SJCRH30 (cell line): ENCODE results near the gene CRYAA. TPM values are rescaled to one million over a fixed set of nuclear protein-coding genes. Genes with fewer than 3 reads are reported as not detected.

Source experiments
- DNase-seq, 2 experiments: peaks; one replicate each; pipeline ENCODE4 v3.0.0-alpha.2; 2015 to 2020
- H3K27ac ChIP-seq: fragments of 250-450 bp; sonication (Bioruptor Pico); 2 replicates; pipeline ENCODE4 v1.5.1; 2020; ENCODE audit warnings: mild to moderate bottlenecking, moderate library complexity
- H3K27me3 ChIP-seq: fragments of 250-450 bp; sonication (Bioruptor Pico); 2 replicates; pipeline ENCODE4 v1.5.1; 2020; ENCODE audit warnings: mild to moderate bottlenecking, moderate library complexity
- H3K36me3 ChIP-seq: fragments of 250-450 bp; sonication (Bioruptor Pico); 2 replicates; pipeline ENCODE4 v1.5.1; 2020; ENCODE audit warnings: mild to moderate bottlenecking, moderate library complexity
- H3K4me1 ChIP-seq: fragments of 250-450 bp; sonication (Bioruptor Pico); 2 replicates; pipeline ENCODE4 v1.5.1; 2020; ENCODE audit warnings: mild to moderate bottlenecking, moderate library complexity
- H3K4me3 ChIP-seq: fragments of 250-450 bp; sonication (Bioruptor Pico); 2 replicates; pipeline ENCODE4 v1.5.1; 2020; ENCODE audit warnings: mild to moderate bottlenecking, moderate library complexity
- H3K9me3 ChIP-seq: fragments of 250-450 bp; sonication (Bioruptor Pico); replicated peaks from 2 replicates; pipeline ENCODE4 v1.5.1; 2020; ENCODE audit warnings: mild to moderate bottlenecking, moderate library complexity
- total RNA-seq: library from RNA; depleted of rRNA; stranded (reverse); fragments of >200 nt; shearing (Covaris generic); gene quantifications from 2 replicates; pipeline ENCODE4 v1.2.3, GENCODE V29; 2014; rRNA removed

The CRYAA gene
- total RNA-seq, 1 experiment from 2014 or later: not detected

GRCh38 chr21:43206231-43207042, 37.6 kb downstream of the CRYAA start:
- DNase-seq: no peak
- H3K9me3 ChIP-seq: peaks cover 6% of the 10 kb centered on the region
- H3K36me3 ChIP-seq: no peaks in the 10 kb centered on the region
- no peaks in the 10 kb centered on the region for H3K4me1 ChIP-seq
- H3K27me3 ChIP-seq: no peaks in the 10 kb centered on the region
- no peak overlapping the region for H3K4me3 ChIP-seq
- H3K27ac ChIP-seq: no peak overlapping the region

DNA sequence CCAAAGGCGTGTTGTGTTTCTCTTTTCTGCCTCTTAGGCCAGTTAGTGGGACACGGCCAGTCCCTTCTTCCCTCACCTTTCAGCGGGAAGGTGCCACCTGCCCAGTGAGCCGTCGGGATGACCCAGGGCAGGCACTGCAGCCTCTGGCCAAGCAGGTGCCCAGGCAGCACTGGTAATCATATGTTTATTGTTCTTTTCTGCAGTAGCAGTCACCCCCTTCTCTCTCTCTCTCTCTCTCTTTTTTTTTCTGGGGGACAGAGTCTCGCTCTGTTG, 38.2 kb downstream of the CRYAA start:
- Histone ChIP-seq H3K4me3 (no peak overlapping the region), H3K9me3 (peaks cover under 1% of the 10 kb centered on the region; the same call in 1 of the 2 replicates), H3K27ac (no peak overlapping the region), H3K36me3 (no peaks in the 10 kb centered on the region), H3K4me1 (no peaks in the 10 kb centered on the region), H3K27me3 (no peaks in the 10 kb centered on the region)
- no peak for DNase-seq

- no peak for DNase-seq
- H3K36me3 ChIP-seq: no peaks in the 10 kb centered on the region
- no peaks in the 10 kb centered on the region for H3K27me3 ChIP-seq
- H3K4me1 ChIP-seq: no peaks in the 10 kb centered on the region
- no peaks in the 10 kb centered on the region for H3K9me3 ChIP-seq
- no peak overlapping the region for H3K4me3 ChIP-seq
- H3K27ac ChIP-seq: no peak overlapping the region
These were observed 39.1 kb downstream of the CRYAA start for GRCh38 chr21:43207868-43208267.

- no peak for DNase-seq
- Histone ChIP-seq H3K27me3 (no peaks in the 10 kb centered on the region), H3K4me1 (no peaks in the 10 kb centered on the region), H3K27ac (no peak overlapping the region), H3K4me3 (no peak overlapping the region), H3K36me3 (no peaks in the 10 kb centered on the region), H3K9me3 (no peaks in the 10 kb centered on the region)
These were observed 39.9 kb downstream of the CRYAA start for GRCh38 chr21:43208561-43209332.

GRCh38 chr21:43209575-43210453, 41.0 kb downstream of the CRYAA start:
- H3K9me3 ChIP-seq: no peaks in the 10 kb centered on the region
- DNase-seq: no peak
- H3K36me3 ChIP-seq: no peaks in the 10 kb centered on the region
- no peak overlapping the region for H3K27ac ChIP-seq
- H3K4me1 ChIP-seq: no peaks in the 10 kb centered on the region
- H3K27me3 ChIP-seq: no peaks in the 10 kb centered on the region
- H3K4me3 ChIP-seq: no peak overlapping the region

- Histone ChIP-seq H3K4me1 (no peaks in the 10 kb centered on the region), H3K4me3 (no peak overlapping the region), H3K27ac (no peak overlapping the region), H3K27me3 (no peaks in the 10 kb centered on the region), H3K36me3 (no peaks in the 10 kb centered on the region), H3K9me3 (no peaks in the 10 kb centered on the region)
- DNase-seq: no peak
These were observed 41.8 kb downstream of the CRYAA start for GRCh38 chr21:43210454-43211071.

DNA sequence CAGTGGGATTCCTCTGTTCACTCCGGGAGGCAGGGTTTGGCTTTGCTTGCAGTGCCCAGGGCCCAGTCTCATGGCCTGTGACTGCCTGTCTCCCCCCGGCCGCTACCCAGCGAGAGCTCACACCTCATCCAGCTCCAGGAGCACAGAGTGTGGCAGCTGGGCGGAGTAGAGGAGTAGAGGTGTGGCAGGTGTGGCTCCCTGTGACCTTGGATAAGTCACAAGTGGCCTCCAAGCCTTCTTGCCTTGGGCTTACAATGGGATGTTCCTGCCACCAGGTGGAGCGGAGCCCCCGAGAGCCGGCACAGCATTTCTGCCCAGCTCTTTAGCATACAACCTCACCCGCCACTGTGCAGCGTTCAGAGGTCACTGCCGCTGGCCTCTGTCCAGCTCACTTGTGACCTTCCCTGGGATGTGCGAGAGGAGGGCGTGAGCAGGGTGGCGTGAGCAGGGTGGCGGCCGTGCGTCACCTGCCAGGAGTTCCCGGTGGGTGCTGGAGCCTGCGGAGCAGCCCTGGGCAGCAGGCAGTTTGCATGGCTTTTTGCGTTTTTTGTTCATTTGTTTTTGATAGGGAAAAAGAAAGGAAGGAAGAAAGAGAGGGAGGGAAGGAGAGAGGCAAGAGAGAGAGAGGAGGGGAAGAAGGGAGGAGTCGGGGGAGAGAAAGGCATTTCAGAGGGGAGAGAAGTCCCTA, 42.4 kb downstream of the CRYAA start:
- Histone ChIP-seq H3K27ac (no peak overlapping the region), H3K4me1 (no peaks in the 10 kb centered on the region), H3K9me3 (no peaks in the 10 kb centered on the region), H3K4me3 (no peak overlapping the region), H3K27me3 (no peaks in the 10 kb centered on the region), H3K36me3 (no peaks in the 10 kb centered on the region)
- DNase-seq: peak; percentile 35 to 42

DNA sequence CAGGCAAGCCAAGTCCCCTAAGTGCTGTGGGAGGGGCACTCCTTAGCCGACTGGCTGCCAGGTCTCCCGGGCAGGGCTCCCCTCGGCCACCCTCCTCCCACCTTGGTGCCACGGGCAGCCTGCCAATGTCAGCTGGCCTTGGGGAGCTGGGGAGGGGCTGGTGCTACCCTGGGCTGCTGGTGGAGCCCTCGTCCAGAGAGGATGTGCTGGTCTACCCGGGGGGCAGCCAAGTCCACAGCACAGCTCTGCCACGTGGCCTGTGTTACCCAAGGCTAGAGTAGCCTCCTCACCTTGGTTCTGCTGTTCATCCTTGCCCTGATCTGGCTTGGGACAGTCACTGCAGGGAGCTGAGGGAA, 42.9 kb downstream of the CRYAA start:
- DNase-seq: no peak
- Histone ChIP-seq H3K4me1 (no peaks in the 10 kb centered on the region), H3K9me3 (no peaks in the 10 kb centered on the region), H3K36me3 (no peaks in the 10 kb centered on the region), H3K4me3 (no peak overlapping the region), H3K27me3 (no peaks in the 10 kb centered on the region), H3K27ac (no peak overlapping the region)

Other genes starting within 250 kb of the CRYAA start
- gene ERVH48-1, start 243.4 kb upstream of the CRYAA start, total RNA-seq: not detected in 2 replicates
- 37.1 and 41.6 TPM in 2 replicates for gene PKNOX1, start 194.4 kb upstream of the CRYAA start, total RNA-seq
- 7.4 and 10.2 TPM in 2 replicates for gene CBS, start 93.2 kb upstream of the CRYAA start, total RNA-seq
- gene U2AF1, start 61.4 kb upstream of the CRYAA start, total RNA-seq: 79.5 and 84.7 TPM in 2 replicates